Kidney glomerular epithelial cell (primary cell): ENCODE results near the gene CFHR3.
A peak's percentile ranks its signal among the peaks of the same experiment; 100 is the strongest.
"Not testable (repeated sequence)": the region's sequence is repeated elsewhere in the genome, so short reads cannot be mapped to it uniquely, and the experiment has no call there.

Experiments used
- DNase-seq: peaks from one replicate; lab custom pipeline; 2025; lab: John Stamatoyannopoulos, UW

The CFHR3 gene

DNA sequence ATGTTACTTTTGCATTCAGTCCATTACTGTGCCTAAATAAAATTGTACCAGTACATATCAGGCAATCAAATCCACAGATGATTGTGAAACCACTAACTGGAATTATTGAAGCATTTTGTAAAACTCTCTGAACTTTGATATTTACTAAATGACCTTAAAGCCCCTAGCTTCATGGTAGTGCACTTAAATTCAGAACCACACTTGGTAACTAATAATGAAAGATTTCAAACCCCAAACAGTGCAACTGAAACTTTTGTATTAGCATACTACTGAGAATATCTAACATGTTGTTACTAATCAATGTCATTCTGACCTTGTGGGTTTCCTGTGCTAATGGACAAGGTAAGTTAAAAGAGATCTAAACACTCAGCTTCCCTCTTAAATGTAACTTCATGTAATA lies at the start of gene CFHR3:
CFHR3 (plus strand) TSS at position 238 of the 400 bp plus-strand sequence; CDS start at position 285, 47 bp downstream.
- no peak for DNase-seq

DNA sequence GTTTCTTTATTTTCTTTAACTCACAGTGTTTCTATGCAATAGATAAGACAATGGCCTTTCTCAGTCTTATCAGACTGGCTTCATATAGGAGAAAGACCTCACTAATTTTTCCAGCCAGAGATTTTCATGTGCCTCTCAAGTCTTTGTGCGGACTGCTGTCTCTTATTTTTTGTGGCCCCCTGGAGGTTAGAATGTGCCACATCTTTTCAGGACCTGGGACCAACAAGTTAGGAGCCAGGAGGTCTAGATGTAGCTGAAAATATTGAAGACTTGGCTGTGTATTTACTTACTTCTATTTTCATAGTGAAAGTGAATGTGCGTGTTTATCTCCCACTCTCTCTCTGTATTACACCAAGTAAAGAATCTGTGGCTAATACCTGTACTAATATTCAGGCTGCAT lies 42.1 kb upstream of the CFHR3 start:
- no peak for DNase-seq

DNA sequence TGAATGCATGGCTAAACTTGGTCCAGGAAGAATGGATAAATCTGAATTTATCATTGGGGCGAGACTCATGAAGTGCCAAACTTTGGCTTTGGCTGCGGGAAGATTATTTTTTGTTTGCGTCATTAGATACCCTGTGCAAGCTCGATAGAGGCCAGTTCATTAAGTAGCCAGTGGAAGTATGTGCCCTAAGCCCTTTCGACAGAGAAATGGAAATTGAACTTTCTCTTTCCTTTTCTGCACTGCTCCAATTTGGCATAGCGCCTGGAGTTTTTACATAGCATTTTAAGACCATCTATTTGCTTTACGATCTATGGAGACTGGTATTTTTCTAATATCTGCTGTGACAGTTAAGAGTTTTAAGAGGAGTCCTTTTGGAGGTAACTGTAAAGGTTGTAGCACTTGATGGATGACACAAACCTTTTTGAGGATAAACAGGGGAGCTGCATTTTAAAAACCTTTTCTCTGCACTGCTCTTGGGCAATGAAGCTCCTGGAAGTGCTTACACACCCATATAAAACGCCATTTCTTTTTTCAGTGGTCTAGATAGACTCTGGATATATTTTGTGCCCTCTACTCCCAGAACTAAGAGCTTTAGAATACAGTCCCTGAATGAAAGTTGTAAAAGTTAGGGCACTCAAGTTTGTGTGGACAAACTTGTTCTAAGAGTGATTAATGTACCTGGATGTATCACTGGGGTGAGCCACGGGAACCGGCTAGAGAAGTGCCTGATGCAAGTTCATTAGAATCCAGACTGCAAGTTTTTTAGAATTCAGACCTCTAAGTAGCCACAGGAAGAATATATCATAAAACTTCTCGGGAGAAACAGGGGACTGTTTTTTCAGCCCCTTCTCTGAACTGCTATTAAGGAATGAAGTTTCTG lies 41.3 kb upstream of the CFHR3 start:
- DNase-seq, result no peak

DNA sequence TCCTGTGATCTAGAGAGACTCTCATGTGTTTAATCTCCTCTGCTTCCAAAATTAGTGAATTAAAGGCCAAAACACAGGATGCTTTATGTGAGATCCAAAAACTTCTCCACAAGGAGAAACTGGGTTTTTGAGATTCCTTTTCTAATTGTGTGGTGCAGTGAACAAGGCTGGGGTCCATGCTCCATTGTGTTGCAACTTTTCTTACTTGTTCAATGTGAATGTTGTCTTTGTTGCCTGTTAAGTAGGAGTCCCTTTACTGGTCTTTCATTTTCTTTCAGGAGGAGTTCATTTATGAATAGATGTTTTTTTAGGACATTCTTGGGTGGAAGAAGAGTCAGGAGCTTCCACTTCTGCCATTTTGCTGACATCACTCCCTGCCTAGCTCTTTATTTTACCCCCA lies 40.6 kb upstream of the CFHR3 start:
- no peak for DNase-seq

DNA sequence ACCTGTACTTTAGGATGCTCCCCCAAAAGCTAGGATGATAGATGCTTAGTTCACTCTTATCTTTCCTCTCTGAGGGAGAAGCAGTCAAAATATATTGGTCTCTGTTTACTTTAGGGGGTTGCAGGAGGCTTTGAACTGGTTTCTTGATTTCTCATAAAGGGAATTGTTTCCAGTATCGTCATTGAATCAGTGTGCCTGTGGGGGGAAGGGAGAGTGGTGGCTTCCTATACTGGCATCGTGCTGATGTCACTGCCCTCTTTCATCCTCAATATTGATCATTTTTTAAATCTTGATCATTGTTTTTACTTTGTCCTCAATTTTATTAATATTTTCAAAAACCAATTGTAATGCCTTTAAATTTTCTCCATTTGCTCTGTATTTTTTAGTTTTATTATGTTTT lies 40.2 kb upstream of the CFHR3 start:
- no peak for DNase-seq

DNA sequence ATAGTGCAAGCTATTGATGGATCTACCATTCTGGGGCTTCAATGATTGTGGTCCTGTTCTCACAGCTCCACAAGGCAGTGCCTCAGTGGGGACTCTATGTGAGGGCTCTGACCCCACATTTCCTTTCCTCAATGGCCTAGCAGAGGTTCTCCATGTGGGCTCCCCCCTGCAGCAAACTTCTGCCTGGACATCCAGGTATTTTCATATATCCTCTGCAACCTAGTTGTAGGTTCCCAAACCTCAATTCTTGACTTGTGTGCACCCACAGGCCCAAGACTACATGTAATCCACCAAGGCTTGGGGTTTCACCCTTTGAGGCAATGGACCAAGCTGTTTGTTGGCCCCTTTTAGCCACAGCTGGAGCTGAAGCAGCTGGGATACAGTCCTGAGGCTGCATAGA lies 35.9 kb upstream of the CFHR3 start:
- DNase-seq, result no peak

DNA sequence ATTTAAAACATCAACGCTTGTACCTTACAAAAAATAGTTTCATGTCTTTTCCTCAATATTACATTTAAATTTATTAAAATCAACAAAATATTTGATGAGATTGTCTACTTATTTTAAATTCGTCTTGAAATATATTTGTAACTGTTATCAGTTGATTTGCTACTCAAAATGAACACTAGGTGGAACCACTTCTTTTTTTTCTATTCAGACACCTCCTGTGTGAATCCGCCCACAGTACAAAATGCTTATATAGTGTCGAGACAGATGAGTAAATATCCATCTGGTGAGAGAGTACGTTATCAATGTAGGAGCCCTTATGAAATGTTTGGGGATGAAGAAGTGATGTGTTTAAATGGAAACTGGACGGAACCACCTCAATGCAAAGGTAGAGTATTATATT lies 31.4 kb upstream of the CFHR3 start:
- peak; percentile 24 for DNase-seq

DNA sequence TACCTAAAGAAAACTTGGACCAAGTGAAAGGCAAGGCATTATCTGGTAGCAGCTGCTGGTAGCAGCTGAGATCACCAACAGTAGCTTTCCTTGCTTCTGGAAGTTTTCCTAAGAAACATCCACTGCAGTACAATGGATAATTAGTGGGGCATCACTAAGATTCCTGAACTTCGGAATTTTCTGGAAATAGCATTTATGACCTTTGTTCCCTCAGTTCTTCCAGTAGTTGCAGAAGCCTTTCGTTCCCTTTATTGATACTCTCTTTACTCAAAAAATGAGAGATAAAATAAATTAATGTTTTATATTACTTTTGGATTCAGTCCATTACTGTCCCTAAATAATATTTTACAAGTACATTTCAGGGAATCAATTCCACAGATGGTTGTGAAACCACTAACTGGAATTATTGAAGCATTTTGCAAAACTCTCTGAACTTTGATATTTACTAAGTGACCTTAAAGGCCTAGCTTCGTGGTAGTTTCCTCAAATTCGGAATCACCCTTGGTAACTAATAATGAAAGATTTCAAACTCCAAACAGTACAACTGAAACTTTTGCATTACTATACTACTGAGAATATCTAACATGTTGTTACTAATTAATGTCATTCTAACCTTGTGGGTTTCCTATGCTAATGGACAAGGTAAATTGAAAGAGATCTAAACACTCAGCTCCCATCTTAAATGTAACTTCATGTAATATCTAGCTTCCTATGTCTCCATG lies 9.5 kb upstream of the CFHR3 start:
- not testable (repeated sequence) for DNase-seq

DNA sequence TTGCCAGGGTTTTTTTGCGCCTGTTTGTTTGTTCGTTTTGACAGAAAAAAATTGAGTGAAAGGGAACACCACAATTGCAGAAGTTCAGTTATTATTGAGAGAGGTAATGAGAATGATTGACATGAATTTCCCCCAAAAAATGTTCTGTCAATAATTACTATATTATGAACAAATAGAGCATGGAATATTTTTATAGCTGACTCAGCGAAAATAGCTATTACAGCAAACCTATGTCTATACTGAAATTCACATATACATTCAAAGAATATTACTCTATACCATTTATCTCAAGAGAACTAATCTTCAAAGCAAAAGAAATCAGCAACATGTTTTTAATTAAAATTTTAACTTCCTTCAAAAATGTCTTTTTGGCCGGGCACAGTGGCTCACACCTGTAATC lies 4.8 kb upstream of the CFHR3 start:
- DNase-seq, result not testable (repeated sequence)

DNA sequence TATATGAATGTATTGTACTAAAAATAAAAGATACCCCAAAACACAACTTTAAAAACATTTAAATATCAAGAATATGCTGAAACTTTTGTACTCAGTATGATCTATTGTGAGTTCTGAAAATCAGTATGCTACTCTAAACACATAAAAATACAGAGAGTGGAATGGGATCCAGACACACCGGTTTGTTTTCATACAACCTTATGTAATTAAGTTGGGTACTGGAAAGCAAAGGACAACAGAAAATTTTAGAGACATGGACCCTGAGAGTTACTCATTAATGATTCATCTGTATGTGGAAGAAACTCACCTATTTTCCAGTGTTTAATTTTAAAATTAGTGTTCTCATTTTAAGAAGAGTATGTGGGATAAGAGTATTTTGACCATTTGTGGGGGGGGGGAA lies 927 bp upstream of the CFHR3 start:
- DNase-seq, result no peak

DNA sequence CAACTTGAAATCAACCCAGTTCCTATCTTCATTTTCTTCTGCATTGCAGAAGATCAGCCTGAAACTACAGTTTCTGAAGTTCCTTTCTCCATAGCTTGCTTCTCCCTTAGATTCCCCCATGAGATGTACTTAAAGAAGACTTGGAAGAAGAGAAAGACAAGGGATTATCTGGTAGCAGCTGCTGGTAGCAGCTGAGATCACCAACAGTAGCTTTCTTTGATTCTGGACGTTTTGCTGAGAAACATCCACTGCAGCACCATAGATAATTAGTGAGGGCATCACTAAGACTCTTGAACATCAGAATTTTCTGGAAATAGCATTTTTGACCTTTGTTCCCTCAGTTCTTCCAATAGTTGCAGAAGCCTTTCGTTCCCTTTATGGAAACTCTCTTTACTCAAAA lies 465 bp upstream of the CFHR3 start:
- DNase-seq, result no peak

DNA sequence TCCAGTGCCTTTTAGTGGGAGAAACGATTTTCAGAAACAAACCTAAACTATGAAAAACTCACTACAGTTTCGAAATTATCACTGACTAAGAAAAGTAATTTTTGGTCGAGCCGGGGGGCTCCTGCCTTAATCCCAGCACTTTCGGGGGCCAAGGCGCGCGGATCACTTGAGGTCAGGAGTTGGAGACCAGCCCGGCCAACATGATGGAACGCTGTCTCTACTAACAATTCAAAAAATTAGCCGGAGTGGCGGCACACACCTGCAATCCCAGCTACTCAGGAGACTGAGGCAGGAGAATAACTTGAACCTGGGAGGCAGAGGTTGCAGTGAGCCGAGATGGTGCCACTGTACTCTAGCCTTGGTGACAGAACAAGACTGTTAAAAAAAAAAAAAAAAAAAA lies 3.0 kb downstream of the CFHR3 start:
- no peak for DNase-seq

DNA sequence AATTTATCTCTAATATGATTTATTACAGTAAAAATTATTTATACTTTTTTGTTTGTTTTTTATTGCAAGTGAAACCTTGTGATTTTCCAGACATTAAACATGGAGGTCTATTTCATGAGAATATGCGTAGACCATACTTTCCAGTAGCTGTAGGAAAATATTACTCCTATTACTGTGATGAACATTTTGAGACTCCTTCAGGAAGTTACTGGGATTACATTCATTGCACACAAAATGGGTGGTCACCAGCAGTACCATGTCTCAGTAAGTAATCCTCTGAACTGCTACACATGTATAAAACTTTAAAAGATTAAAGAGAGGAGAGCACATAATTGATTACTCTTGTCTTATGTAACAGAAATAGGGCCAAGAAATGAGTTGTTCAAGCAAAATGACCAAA lies 4.5 kb downstream of the CFHR3 start:
- no peak for DNase-seq

DNA sequence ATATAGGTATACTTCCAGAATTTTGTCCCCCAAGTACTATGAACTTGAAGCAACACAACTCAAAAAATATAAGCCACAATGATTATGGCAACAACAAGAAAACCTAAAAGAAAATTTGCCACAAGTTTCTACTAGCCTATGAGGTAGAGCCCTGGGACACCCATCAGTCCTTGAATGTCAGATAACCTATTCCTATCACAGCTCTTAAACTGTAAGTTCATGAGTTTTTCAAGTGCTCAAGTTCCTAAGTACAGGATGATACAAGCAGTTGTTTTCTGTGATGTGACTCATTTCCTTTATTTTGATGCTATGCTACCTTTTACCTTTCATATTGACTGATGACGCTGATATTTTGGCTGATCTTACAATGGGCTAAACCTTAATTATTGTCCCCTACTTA lies 16.6 kb downstream of the CFHR3 start:
- DNase-seq, result not testable (repeated sequence)

DNA sequence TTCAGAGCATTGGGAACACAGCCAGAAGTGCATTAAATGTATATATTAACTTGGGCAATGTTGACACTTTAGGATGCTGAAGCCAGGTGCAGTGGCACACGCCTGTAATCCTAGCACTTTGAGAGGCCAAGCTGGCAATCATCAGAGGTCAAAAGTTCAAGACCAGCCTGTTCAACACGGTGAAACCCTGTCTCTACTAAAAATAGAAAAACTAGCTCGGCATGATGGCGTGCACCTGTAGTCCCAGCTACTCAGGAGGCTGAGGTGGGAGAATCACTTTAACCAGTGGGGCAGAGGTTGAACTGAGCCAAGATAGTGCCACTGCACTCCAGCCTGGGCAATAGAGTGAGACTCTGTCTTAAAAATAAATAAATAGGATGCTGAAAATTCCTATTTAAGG lies 19.5 kb downstream of the CFHR3 start:
- not testable (repeated sequence) for DNase-seq

DNA sequence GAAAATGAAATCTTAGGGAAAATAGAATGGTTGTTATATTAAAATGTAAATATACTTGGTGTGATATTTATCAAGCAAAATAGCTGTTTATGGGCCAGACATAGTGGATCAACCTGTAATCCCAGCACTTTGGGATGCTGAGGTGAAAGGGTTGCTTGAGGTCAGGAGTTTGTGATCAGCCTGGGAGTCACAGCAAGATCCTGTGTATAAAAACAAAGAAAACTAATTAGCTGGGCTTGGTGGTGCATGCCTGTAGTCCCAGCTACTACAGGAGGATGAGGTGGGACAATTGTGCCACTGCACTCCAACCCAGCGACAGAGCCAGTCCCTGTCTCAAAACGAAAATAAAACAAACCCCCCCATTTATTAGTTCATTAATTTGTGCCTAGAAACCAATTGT lies 23.3 kb downstream of the CFHR3 start:
- DNase-seq, result no peak

DNA sequence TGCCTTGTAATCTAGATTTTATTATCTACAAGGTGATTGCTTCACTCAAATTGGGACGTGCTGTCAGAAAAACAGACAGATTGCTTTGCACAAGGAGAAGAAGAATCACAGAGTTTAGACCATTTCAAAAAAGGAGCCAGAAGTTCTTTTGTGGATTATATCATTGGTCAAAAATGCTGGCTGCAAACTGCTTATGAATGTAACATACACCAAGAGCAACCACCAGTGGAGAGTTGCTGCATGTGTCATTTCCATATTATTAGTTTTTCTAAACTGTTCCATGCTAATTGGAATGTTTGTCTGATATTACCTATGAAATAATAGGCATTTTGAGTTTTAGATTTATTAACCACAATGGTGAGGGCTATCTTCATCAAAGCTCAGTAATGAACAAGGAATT lies 27.3 kb downstream of the CFHR3 start:
- not testable (repeated sequence) for DNase-seq

DNA sequence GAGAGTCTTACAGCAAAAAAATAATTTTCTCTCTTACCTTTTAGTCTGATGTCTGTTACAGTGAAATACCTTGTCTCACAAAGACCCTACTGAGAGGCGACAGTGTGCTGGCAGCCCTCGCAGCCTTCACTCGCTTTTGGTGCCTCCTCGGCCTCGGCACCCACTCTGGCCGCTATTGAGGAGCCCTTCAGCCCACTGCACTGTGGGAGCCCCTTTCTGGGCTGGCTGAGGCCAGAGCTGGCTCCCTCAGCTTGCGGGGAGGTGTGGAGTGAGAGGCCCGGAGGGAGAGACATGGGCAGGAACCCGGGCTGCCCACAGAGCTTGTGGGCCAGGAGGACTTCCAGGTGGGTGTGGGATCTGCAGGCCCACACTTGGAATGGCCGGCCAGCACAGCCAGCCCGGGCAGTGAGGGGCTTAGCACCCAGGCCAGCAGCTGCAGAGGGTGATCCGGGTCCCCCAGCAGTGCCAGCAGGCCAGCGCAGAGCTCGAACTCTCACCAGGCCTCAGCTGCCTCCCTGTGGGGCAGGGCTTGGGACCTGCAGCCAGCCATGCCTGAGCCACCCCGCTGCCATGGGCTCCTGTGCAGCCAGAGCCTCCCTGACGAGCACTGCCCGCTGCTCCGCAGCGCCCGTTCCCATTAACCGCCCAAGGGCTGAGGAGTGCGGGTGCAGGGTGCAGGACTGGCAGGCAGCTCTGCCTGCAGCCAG lies 34.0 kb downstream of the CFHR3 start:
- DNase-seq, result no peak

DNA sequence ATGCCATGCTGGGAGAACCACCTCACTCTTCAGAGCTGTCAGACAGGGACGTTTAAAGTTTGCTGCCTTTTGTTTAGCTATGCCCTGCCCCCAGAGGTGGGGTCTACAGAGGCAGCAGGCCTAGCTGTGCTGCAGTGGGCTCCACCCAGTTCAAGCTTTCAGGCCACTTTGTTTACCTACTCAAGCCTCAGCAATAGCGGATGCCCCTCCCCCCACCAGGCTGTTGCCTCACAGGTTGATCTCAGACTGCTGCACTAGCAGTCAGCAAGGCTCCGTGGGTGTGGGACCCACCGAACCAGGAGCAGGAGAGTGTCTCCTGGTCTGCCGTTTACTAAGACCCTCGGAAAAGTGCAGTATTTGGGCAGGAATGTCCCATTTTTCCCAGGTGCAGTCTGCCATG lies 42.8 kb downstream of the CFHR3 start:
- DNase-seq, result not testable (repeated sequence)

DNA sequence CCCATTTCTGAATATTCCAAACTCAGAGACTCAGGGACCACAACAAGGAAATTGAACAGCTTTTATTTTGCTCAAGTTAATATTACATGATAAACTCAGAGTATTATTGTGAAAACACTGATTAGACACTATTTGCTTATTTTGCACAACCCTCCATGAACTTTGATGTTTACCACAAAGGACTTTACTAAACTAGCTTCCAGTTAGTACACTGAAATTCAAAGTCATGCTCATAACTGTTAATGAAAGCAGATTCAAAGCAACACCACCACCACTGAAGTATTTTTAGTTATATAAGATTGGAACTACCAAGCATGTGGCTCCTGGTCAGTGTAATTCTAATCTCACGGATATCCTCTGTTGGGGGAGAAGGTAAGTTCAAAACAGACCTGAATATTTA lies 44.9 kb downstream of the CFHR3 start, which contains the start of gene CFHR1:
CFHR1 (plus strand) TSS at position 201 of the 400 bp plus-strand sequence; CDS start at position 315, 114 bp downstream.
- DNase-seq, result not testable (repeated sequence)

DNA sequence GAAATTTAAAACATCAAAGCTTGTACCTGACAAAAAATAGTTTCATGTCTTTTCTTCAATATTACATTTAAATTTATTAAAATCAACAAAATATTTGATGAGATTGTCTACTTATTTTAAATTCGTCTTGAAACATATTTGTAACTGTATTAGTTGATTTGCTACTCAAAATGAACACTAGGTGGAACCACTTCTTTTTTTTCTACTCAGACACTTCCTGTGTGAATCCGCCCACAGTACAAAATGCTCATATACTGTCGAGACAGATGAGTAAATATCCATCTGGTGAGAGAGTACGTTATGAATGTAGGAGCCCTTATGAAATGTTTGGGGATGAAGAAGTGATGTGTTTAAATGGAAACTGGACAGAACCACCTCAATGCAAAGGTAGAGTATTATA lies 53.2 kb downstream of the CFHR3 start:
- DNase-seq, result peak; percentile 9
